Body of pancreas (tissue), 4 donors: Measurements from ENCODE around the gene LRCH2. TPM values are rescaled to one million over a fixed set of nuclear protein-coding genes. Genes with fewer than 3 reads are reported as not detected.

Experiments used
- ATAC-seq: fragments of 150-250 bp; one replicate; pipeline ENCODE4 v1.9.1; 2016
- DNase-seq, 4 donors: peaks; one replicate each; pipeline ENCODE4 v3.0.0-alpha.2; 2019
- H3K27ac ChIP-seq, 4 donors: fragments of 200-600 bp; sonication (generic); 1 replicate in 3 of 4; 2 replicates in 1 of 4; pipeline versions ENCODE4 v1.5.1 to v1.6.1; 2016 to 2019; ENCODE audit warnings: mild to moderate bottlenecking in 1 of 4, mixed read lengths in 1 of 4, moderate library complexity in 1 of 4
- H3K27me3 ChIP-seq, 2 donors: fragments of 200-600 bp; sonication (generic); one replicate each; pipeline ENCODE4 v1.6.0; 2016; ENCODE audit warnings: mild to moderate bottlenecking in 1 of 2
- H3K36me3 ChIP-seq, 2 donors: fragments of 200-600 bp; sonication (generic); replicated peaks in 1 of 2; 2 replicates each; pipeline ENCODE4 v1.5.1; 2016; ENCODE audit warnings: low read depth in 2 of 2; ENCODE audit not compliant: insufficient read depth in 1 of 2
- H3K4me1 ChIP-seq: fragments of 200-600 bp; sonication (generic); one replicate; pipeline ENCODE4 v1.6.0; 2016
- H3K4me3 ChIP-seq, 2 donors: fragments of 200-600 bp; sonication (generic); 1 replicate in 1 of 2; 2 replicates in 1 of 2; pipeline ENCODE4 v1.5.1; 2016 to 2019
- H3K9me3 ChIP-seq, 3 donors: fragments of 200-600 bp; sonication (generic); 1 replicate in 2 of 3; 2 replicates in 1 of 3; pipeline ENCODE4 v1.5.1; 2016
- POLR2A ChIP-seq, 3 donors: fragments of 450-650 bp; IDR thresholded peaks; one replicate each; pipeline ENCODE4 v1.6.1; 2016; ENCODE audit warnings: antibody characterized with exemption in 3 of 3, mild to moderate bottlenecking in 2 of 3
- WGBS, 2 donors: methylation state at CpG; one replicate each; pipeline ENCODE4 v1.1.5; 2017; 5-methylcytosine and 5-hydroxymethylcytosine counted together
- intact Hi-C: fragments of 100-400 bp; cut with DNase I; formaldehyde crosslinking; loops from one replicate; pipeline ENCODE4 v1.15.1; 2023
- total RNA-seq, 2 donors: library from RNA; depleted of rRNA; stranded (reverse); fragments of >200 nt; gene quantifications; one replicate each; pipeline ENCODE4 v1.1.0, GENCODE V29; 2016
- TF ChIP-seq, protein P1 (sequence below), 7 experiments: fragments of 450-650 bp in 4 of 7; fragments of 200-600 bp in 3 of 7; sonication (generic) in 3 of 7; IDR thresholded peaks; one replicate each; pipeline ENCODE4 v1.5.1; 2016 to 2019; ENCODE audit warnings: antibody characterized with exemption in 7 of 7

Gene LRCH2
- total RNA-seq, 2 donors from 2014 or later: 0.33 to 1.3 TPM

DNA sequence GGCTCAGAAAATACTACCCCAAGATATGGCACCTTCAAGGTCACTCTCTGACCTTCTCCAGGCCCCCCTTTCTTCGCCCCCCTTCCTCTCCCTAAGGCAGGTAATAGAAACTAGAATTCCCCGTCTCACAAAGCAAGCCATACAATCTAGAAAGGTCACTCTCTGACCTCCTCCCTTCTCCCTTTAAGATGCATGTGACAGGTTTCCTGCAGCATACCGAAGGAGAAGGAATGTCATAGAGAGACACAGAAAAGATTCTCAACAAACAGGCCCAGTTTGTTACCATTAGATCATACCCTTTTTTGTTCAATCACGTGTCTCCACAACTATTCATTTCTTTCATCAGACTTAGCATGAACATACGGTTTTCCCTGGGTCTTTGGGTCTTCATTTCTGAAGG is 95.9 kb downstream of the LRCH2 start:
- H3K9me3 ChIP-seq: no peaks in the 10 kb centered on the region
- intact Hi-C loops: no loop called here
- H3K27me3 ChIP-seq: no peaks in the 10 kb centered on the region
- no peak overlapping the region for H3K27ac ChIP-seq
- H3K4me1 ChIP-seq: no peaks in the 10 kb centered on the region
- WGBS, 2 donors: 35 to 50% methylated on average over 4 to 5 of the region's 5 CpGs
- H3K36me3 ChIP-seq: no peaks in the 10 kb centered on the region
- TF ChIP-seq POLR2A (IDR thresholded peaks at IDR 0.05): no peak
- TF ChIP-seq, protein P1, sequence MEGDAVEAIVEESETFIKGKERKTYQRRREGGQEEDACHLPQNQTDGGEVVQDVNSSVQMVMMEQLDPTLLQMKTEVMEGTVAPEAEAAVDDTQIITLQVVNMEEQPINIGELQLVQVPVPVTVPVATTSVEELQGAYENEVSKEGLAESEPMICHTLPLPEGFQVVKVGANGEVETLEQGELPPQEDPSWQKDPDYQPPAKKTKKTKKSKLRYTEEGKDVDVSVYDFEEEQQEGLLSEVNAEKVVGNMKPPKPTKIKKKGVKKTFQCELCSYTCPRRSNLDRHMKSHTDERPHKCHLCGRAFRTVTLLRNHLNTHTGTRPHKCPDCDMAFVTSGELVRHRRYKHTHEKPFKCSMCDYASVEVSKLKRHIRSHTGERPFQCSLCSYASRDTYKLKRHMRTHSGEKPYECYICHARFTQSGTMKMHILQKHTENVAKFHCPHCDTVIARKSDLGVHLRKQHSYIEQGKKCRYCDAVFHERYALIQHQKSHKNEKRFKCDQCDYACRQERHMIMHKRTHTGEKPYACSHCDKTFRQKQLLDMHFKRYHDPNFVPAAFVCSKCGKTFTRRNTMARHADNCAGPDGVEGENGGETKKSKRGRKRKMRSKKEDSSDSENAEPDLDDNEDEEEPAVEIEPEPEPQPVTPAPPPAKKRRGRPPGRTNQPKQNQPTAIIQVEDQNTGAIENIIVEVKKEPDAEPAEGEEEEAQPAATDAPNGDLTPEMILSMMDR (IDR thresholded peaks at IDR 0.05): no peak
- H3K4me3 ChIP-seq: no peak overlapping the region
- no peak for DNase-seq
- ATAC-seq: no peak

DNA sequence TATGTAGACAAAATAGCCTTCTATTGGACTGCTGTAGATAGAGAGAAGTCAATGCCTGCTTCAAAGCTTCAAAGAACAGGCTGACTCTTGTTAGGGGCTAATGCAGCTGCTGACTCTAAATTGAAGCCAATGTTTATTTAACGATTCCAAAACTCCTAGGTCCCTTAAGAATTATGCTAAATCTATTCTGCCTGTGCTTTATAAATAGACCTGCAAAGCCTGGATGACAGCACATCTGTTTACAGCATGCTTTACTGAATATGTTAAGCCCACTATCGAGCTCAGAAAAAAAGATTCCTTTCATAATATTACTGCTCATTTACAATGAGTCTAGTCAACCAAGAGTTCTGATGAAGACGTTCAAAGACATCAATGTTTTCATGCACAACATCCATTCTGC is 99.5 kb downstream of the LRCH2 start:
- Histone ChIP-seq H3K27me3 (no peaks in the 10 kb centered on the region), H3K36me3 (no peaks in the 10 kb centered on the region), H3K9me3 (no peaks in the 10 kb centered on the region), H3K27ac (no peak overlapping the region), H3K4me1 (no peaks in the 10 kb centered on the region), H3K4me3 (no peak overlapping the region)
- TF ChIP-seq POLR2A (IDR thresholded peaks at IDR 0.05): no peak
- TF ChIP-seq, protein P1 (IDR thresholded peaks at IDR 0.05): no peak
- 40 to 49% methylated on average over 3 of the region's 3 CpGs for WGBS, 2 donors
- intact Hi-C loops: no loop called here
- no peak for ATAC-seq
- no peak for DNase-seq

- H3K27ac ChIP-seq: no peak overlapping the region
- H3K9me3 ChIP-seq: no peaks in the 10 kb centered on the region
- ATAC-seq (no peak), DNase-seq (no peak)
- no peaks in the 10 kb centered on the region for H3K27me3 ChIP-seq
- H3K4me3 ChIP-seq: no peak overlapping the region
- H3K4me1 ChIP-seq: no peaks in the 10 kb centered on the region
- H3K36me3 ChIP-seq: no peaks in the 10 kb centered on the region
- intact Hi-C loops: no loop called here
- no peak for TF ChIP-seq POLR2A (IDR thresholded peaks at IDR 0.05)
- TF ChIP-seq, protein P1 (IDR thresholded peaks at IDR 0.05): no peak
Measured at GRCh38 chrX:115112411-115112810, 121.5 kb downstream of the LRCH2 start.

DNA sequence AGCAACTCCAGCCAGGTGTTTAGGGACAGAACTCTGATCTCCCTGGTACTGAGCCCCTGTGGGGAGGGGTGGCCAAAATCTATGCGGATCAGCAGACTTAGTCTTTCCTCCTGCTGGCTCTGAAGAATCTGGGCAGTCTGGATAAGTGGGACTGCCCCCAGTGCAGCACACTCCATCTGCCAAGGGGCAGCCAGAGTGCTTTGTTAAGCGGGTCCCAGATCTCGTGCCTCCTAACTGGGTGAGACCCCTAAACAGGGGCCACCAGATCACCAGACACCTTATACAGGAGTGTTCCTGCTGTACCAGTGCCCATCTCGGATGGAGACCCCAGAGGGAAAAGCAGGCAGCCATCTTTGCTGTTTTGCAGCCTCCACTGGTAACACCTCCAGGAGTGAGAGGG is 135.0 kb downstream of the LRCH2 start:
- TF ChIP-seq POLR2A (IDR thresholded peaks at IDR 0.05): no peak
- TF ChIP-seq, protein P1 (IDR thresholded peaks at IDR 0.05): no peak
- Histone ChIP-seq H3K4me3 (no peak overlapping the region), H3K27me3 (no peaks in the 10 kb centered on the region), H3K27ac (no peak overlapping the region), H3K9me3 (no peaks in the 10 kb centered on the region), H3K36me3 (no peaks in the 10 kb centered on the region), H3K4me1 (no peaks in the 10 kb centered on the region)
- ATAC-seq (no peak), DNase-seq (no peak)
- WGBS, 2 donors: 54 to 80% methylated on average over 1 to 4 of the region's 4 CpGs
- intact Hi-C loops: no loop called here

DNA sequence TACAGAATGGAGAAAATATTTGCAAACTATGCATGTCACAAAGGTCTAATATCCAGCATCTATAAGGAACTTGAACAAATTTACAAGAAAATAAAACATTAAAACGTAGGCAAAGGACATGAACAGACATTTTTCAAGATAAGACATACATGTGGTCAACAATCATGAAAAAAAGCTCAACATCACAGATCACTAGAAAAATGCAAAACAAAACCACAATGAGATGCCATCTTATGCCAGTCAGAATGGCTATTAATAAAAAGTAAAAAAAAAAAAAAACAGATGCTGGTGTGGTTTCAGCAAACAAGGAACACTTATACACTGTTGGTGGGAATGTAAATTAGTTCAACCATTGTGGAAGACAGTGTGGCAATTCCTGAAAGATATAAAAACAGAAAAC is 140.7 kb downstream of the LRCH2 start:
- H3K27me3 ChIP-seq: no peaks in the 10 kb centered on the region
- no peak overlapping the region for H3K4me3 ChIP-seq
- H3K36me3 ChIP-seq: no peaks in the 10 kb centered on the region
- intact Hi-C loops: no loop called here
- WGBS, 2 donors: 36 to 38% methylated on average over 1 of the region's 1 CpG
- no peaks in the 10 kb centered on the region for H3K4me1 ChIP-seq
- no peak for ATAC-seq
- no peak overlapping the region for H3K27ac ChIP-seq
- TF ChIP-seq, protein P1 (IDR thresholded peaks at IDR 0.05): no peak
- TF ChIP-seq POLR2A (IDR thresholded peaks at IDR 0.05): no peak
- H3K9me3 ChIP-seq: no peaks in the 10 kb centered on the region
- no peak for DNase-seq
